GM21619 (cell line): ENCODE measurements around the gene SRGAP1.

Source experiments
- ATAC-seq: cut with Tn5 transposase; IDR thresholded peaks from one replicate; pipeline ENCODE4 v1.9.1; 2021; ENCODE audit not compliant: unreplicated experiment

The SRGAP1 gene

GRCh38 chr12:64080319-64081007, 236.0 kb downstream of the SRGAP1 start:
- no peak for ATAC-seq

- no peak for ATAC-seq
These were observed 236.5 kb downstream of the SRGAP1 start for GRCh38 chr12:64081008-64081404.

- ATAC-seq: no peak
These were observed 237.6 kb downstream of the SRGAP1 start for GRCh38 chr12:64082116-64082515.

GRCh38 chr12:64082866-64083268, 238.4 kb downstream of the SRGAP1 start:
- no peak for ATAC-seq

- ATAC-seq: no peak
These were observed 239.0 kb downstream of the SRGAP1 start for GRCh38 chr12:64083285-64084210.

GRCh38 chr12:64085154-64085553, 240.7 kb downstream of the SRGAP1 start:
- no peak for ATAC-seq

- no peak for ATAC-seq
These were observed 241.5 kb downstream of the SRGAP1 start for GRCh38 chr12:64085996-64086395.

GRCh38 chr12:64086946-64087345, 242.4 kb downstream of the SRGAP1 start:
- no peak for ATAC-seq

GRCh38 chr12:64087761-64088160, 243.3 kb downstream of the SRGAP1 start:
- ATAC-seq: no peak

- ATAC-seq: no peak
These were observed 244.2 kb downstream of the SRGAP1 start for GRCh38 chr12:64088431-64089349.

- no peak for ATAC-seq
These were observed 245.5 kb downstream of the SRGAP1 start for GRCh38 chr12:64090047-64090446.

GRCh38 chr12:64091186-64091585, 246.7 kb downstream of the SRGAP1 start:
- ATAC-seq: no peak

- ATAC-seq: no peak
These were observed 248.2 kb downstream of the SRGAP1 start for GRCh38 chr12:64092507-64093196.

- ATAC-seq: no peak
These were observed 249.2 kb downstream of the SRGAP1 start for GRCh38 chr12:64093689-64094088.

- ATAC-seq: no peak
These were observed 253.0 kb downstream of the SRGAP1 start for GRCh38 chr12:64097366-64098105.

GRCh38 chr12:64098709-64099354, 254.3 kb downstream of the SRGAP1 start:
- ATAC-seq: no peak

- ATAC-seq: no peak
These were observed 254.9 kb downstream of the SRGAP1 start for GRCh38 chr12:64099397-64099796.

- no peak for ATAC-seq
These were observed 257.8 kb downstream of the SRGAP1 start for GRCh38 chr12:64102339-64102738.
